ENCODE results near the gene EHBP1L1.

The EHBP1L1 gene

GRCh38 chr11:65595543-65596281 is 19.9 kb downstream of the EHBP1L1 start, which contains the start of gene KCNK7:
Gene KCNK7 (minus strand): TSS chr11:65595800. CDS start chr11:65595772, 28 bp downstream.
- no peak for DNase-seq (ENCODE audit: low read depth, low spot score)
- Histone ChIP-seq H3K9me3 (ENCODE audit: low read depth, low read length) (no peaks in the 10 kb centered on the region), H3K4me3 (no peak within 1 kb of the TSS), H3K9ac (ENCODE audit: insufficient read length) (no peak within 1 kb of the TSS), H3K27ac (no peak within 1 kb of the TSS), H3K36me3 (ENCODE audit: insufficient read depth, low read length) (peaks cover 3% of the 10 kb centered on the region; the same call in 1 of the 2 replicates)
- TF ChIP-seq EZH2 (IDR thresholded peaks at IDR 0.05) (no peak), FOXP2 (optimal IDR thresholded peaks at IDR 0.05; ENCODE audit: control extremely low read depth, extremely low read length, insufficient read depth) (no peak), POLR2AphosphoS5 (IDR thresholded peaks at IDR 0.05; ENCODE audit: borderline replicate concordance, low read depth, low read length) (no peak)

- Histone ChIP-seq H3K4me3 (no peak overlapping the region), H3K9me3 (ENCODE audit: low read depth, low read length) (no peaks in the 10 kb centered on the region), H3K9ac (ENCODE audit: insufficient read length) (no peak overlapping the region), H3K36me3 (ENCODE audit: insufficient read depth, low read length) (peaks cover 3% of the 10 kb centered on the region; the same call in 1 of the 2 replicates), H3K27ac (no peak overlapping the region)
- no peak for DNase-seq (ENCODE audit: low read depth, low spot score)
- TF ChIP-seq FOXP2 (optimal IDR thresholded peaks at IDR 0.05; ENCODE audit: control extremely low read depth, extremely low read length, insufficient read depth) (no peak), EZH2 (IDR thresholded peaks at IDR 0.05) (no peak), POLR2AphosphoS5 (IDR thresholded peaks at IDR 0.05; ENCODE audit: borderline replicate concordance, low read depth, low read length) (no peak)
Measured at GRCh38 chr11:65596520-65596919, 20.7 kb downstream of the EHBP1L1 start.

- TF ChIP-seq FOXP2 (optimal IDR thresholded peaks at IDR 0.05; ENCODE audit: control extremely low read depth, extremely low read length, insufficient read depth), result no peak
- TF ChIP-seq EZH2 (IDR thresholded peaks at IDR 0.05), result no peak
- no peak for TF ChIP-seq POLR2AphosphoS5 (IDR thresholded peaks at IDR 0.05; ENCODE audit: borderline replicate concordance, low read depth, low read length)
- no peak for DNase-seq (ENCODE audit: low read depth, low spot score)
- peaks cover 3% of the 10 kb centered on the region; the same call in 1 of the 2 replicates for H3K36me3 ChIP-seq (ENCODE audit: insufficient read depth, low read length)
- no peak overlapping the region for H3K4me3 ChIP-seq
- no peak overlapping the region for H3K27ac ChIP-seq
- H3K9me3 ChIP-seq (ENCODE audit: low read depth, low read length), result no peaks in the 10 kb centered on the region
- no peak overlapping the region for H3K9ac ChIP-seq (ENCODE audit: insufficient read length)
Measured at GRCh38 chr11:65598258-65598699, 22.4 kb downstream of the EHBP1L1 start.

- TF ChIP-seq EZH2 (IDR thresholded peaks at IDR 0.05), result no peak
- Histone ChIP-seq H3K9ac (ENCODE audit: insufficient read length) (no peak overlapping the region), H3K27ac (no peak overlapping the region), H3K4me3 (no peak overlapping the region), H3K36me3 (ENCODE audit: insufficient read depth, low read length) (peaks cover 3% of the 10 kb centered on the region; the same call in 1 of the 2 replicates), H3K9me3 (ENCODE audit: low read depth, low read length) (no peaks in the 10 kb centered on the region)
- DNase-seq (ENCODE audit: low read depth, low spot score), result no peak
Measured at GRCh38 chr11:65599216-65599954, 23.5 kb downstream of the EHBP1L1 start.

- Histone ChIP-seq H3K36me3 (ENCODE audit: insufficient read depth, low read length) (peaks cover 3% of the 10 kb centered on the region; the same call in 1 of the 2 replicates), H3K9ac (ENCODE audit: insufficient read length) (no peak overlapping the region), H3K27ac (no peak overlapping the region), H3K4me3 (no peak overlapping the region), H3K9me3 (ENCODE audit: low read depth, low read length) (no peaks in the 10 kb centered on the region)
- TF ChIP-seq FOXP2 (optimal IDR thresholded peaks at IDR 0.05; ENCODE audit: control extremely low read depth, extremely low read length, insufficient read depth) (no peak), POLR2AphosphoS5 (IDR thresholded peaks at IDR 0.05; ENCODE audit: borderline replicate concordance, low read depth, low read length) (no peak), EZH2 (IDR thresholded peaks at IDR 0.05) (no peak)
- DNase-seq (ENCODE audit: low read depth, low spot score), result no peak
Measured at GRCh38 chr11:65599955-65600246, 24.0 kb downstream of the EHBP1L1 start.

DNA sequence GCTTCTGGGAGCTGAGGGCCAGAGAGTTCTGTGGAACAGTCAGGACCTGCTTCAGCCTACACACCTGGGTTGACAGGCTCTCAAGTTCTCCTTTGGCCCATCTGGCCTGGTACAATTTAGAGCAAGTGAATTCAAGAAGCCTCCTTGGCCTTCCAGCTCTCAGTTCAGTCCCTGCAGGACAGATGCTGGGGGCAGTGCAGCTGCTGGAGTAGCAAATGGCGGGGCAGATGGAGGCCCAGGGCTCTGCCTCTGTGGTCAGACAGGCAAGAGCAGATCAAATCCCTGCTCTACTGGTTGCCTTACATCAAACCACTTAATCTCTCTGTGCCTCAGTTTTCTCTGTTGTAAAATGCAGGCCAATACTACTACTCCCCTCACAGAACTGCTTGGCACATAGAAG is 28.4 kb downstream of the EHBP1L1 start:
- no peak for DNase-seq (ENCODE audit: low read depth, low spot score)
- Histone ChIP-seq H3K9ac (ENCODE audit: insufficient read length) (no peak overlapping the region), H3K27ac (no peak overlapping the region), H3K36me3 (ENCODE audit: insufficient read depth, low read length) (peaks cover 6% of the 10 kb centered on the region; the same call in 1 of the 2 replicates), H3K9me3 (ENCODE audit: low read depth, low read length) (no peaks in the 10 kb centered on the region), H3K4me3 (no peak overlapping the region)
- TF ChIP-seq POLR2AphosphoS5 (IDR thresholded peaks at IDR 0.05; ENCODE audit: borderline replicate concordance, low read depth, low read length) (no peak), EZH2 (IDR thresholded peaks at IDR 0.05) (no peak), FOXP2 (optimal IDR thresholded peaks at IDR 0.05; ENCODE audit: control extremely low read depth, extremely low read length, insufficient read depth) (no peak)

- Histone ChIP-seq H3K9me3 (ENCODE audit: low read depth, low read length) (no peaks in the 10 kb centered on the region), H3K4me3 (peak overlapping the region; percentile 83), H3K9ac (ENCODE audit: insufficient read length) (peak overlapping the region; percentile 56), H3K27ac (no peak overlapping the region), H3K36me3 (ENCODE audit: insufficient read depth, low read length) (peaks cover 6% of the 10 kb centered on the region; the same call in 1 of the 2 replicates)
- DNase-seq (ENCODE audit: low read depth, low spot score), result peak; percentile 95
- TF ChIP-seq EZH2 (IDR thresholded peaks at IDR 0.05) (no peak), FOXP2 (optimal IDR thresholded peaks at IDR 0.05; ENCODE audit: control extremely low read depth, extremely low read length, insufficient read depth) (peak; percentile 39), POLR2AphosphoS5 (IDR thresholded peaks at IDR 0.05; ENCODE audit: borderline replicate concordance, low read depth, low read length) (peak; percentile 69; the same call in 1 of the 2 replicates)
Measured at GRCh38 chr11:65606876-65607613, 31.2 kb downstream of the EHBP1L1 start.
